Measurements from ENCODE around the gene SDK1.

GRCh38 chr7:4158441-4159153 lies 857.5 kb downstream of the SDK1 start:
- no peak for TF ChIP-seq FOXK2 (IDR thresholded peaks at IDR 0.05)
- no peak for TF ChIP-seq SUZ12 (IDR thresholded peaks at IDR 0.05)
- TF ChIP-seq ARNT (IDR thresholded peaks at IDR 0.05), result no peak
- no peak for TF ChIP-seq HDGF (IDR thresholded peaks at IDR 0.05; ENCODE audit: borderline replicate concordance)
- no peak for TF ChIP-seq BHLHE40 (IDR thresholded peaks at IDR 0.05; ENCODE audit: borderline replicate concordance)
- TF ChIP-seq SP1 (IDR thresholded peaks at IDR 0.05), result no peak
- no peak for TF ChIP-seq ZNF384 (IDR thresholded peaks at IDR 0.05)
- TF ChIP-seq LEF1 (IDR thresholded peaks at IDR 0.05; ENCODE audit: borderline replicate concordance), result no peak
- no peak for TF ChIP-seq FOXA1 (IDR thresholded peaks at IDR 0.05)
- no peak for TF ChIP-seq NFRKB (IDR thresholded peaks at IDR 0.05)
- no peak for TF ChIP-seq CTBP1 (IDR thresholded peaks at IDR 0.05; ENCODE audit: borderline replicate concordance)
- TF ChIP-seq FOXM1 (IDR thresholded peaks at IDR 0.05; ENCODE audit: borderline replicate concordance), result no peak
- no peak for TF ChIP-seq ELF4 (IDR thresholded peaks at IDR 0.05)
